SK-N-SH treated with all-trans-retinoic acid at 6 μM for 48 hours (cell line): Measurements from ENCODE around the gene BCAR3.

ENCODE experiments used
- ARNTL ChIP-seq: fragments of 450-650 bp; formaldehyde crosslinking; IDR thresholded peaks from 2 replicates; pipeline ENCODE4 v1.5.0; 2020; ENCODE audit warnings: low read depth, mild to moderate bottlenecking, moderate library complexity, borderline replicate concordance
- BACH2 ChIP-seq: fragments of 250-450 bp; sonication (Bioruptor Pico); IDR thresholded peaks from 2 replicates; pipeline ENCODE4 v1.9.0; 2021; ENCODE audit warnings: mild to moderate bottlenecking, borderline replicate concordance
- CSDC2 ChIP-seq: fragments of 250-450 bp; sonication (Bioruptor Pico); IDR thresholded peaks from 2 replicates; pipeline ENCODE4 v1.5.0; 2020; ENCODE audit warnings: mild to moderate bottlenecking, moderate library complexity
- ISL1 ChIP-seq: fragments of 250-450 bp; sonication (Bioruptor Pico); IDR thresholded peaks from 2 replicates; pipeline ENCODE4 v2.1.2; 2022; ENCODE audit warnings: mild to moderate bottlenecking, moderate library complexity
- PATZ1 ChIP-seq: fragments of 250-450 bp; sonication (Bioruptor Pico); IDR thresholded peaks from 2 replicates; pipeline ENCODE4 v1.8.0; 2020; ENCODE audit warnings: mild to moderate bottlenecking, moderate library complexity, borderline replicate concordance
- PPARA ChIP-seq: fragments of 250-450 bp; sonication (Bioruptor Pico); IDR thresholded peaks from 2 replicates; pipeline ENCODE4 v1.5.0; 2020; ENCODE audit warnings: mild to moderate bottlenecking, borderline replicate concordance
- RARB ChIP-seq: fragments of 250-450 bp; sonication (Bioruptor Pico); IDR thresholded peaks from 2 replicates; pipeline ENCODE4 v1.8.0; 2021; ENCODE audit warnings: mild to moderate bottlenecking, moderate library complexity
- TOX ChIP-seq: fragments of 250-450 bp; sonication (Bioruptor Pico); IDR thresholded peaks from 2 replicates; pipeline ENCODE4 v1.8.0; 2021; ENCODE audit warnings: mild to moderate bottlenecking, moderate library complexity, borderline replicate concordance
- ZC3H10 ChIP-seq: fragments of 250-450 bp; sonication (Bioruptor Pico); IDR thresholded peaks from 2 replicates; pipeline ENCODE4 v1.5.1; 2021; ENCODE audit warnings: mild to moderate bottlenecking, moderate library complexity
- ZFP30 ChIP-seq: fragments of 450-650 bp; formaldehyde crosslinking; IDR thresholded peaks from 2 replicates; pipeline ENCODE4 v1.5.0; 2022; ENCODE audit warnings: mild to moderate bottlenecking, moderate library complexity
- ZNF8 ChIP-seq: fragments of 450-650 bp; formaldehyde crosslinking; IDR thresholded peaks from 2 replicates; pipeline ENCODE4 v1.5.0; 2020; ENCODE audit warnings: mild to moderate bottlenecking, moderate library complexity
- TF ChIP-seq, protein P1 (sequence below): fragments of 250-450 bp; sonication (Bioruptor Pico); IDR thresholded peaks from 2 replicates; pipeline ENCODE4 v1.5.1; 2020; ENCODE audit warnings: low read depth, mild to moderate bottlenecking, moderate library complexity

- TF ChIP-seq PPARA (CRISPR knock-in tag) (no peak), PATZ1 (CRISPR knock-in tag) (no peak), RARB (CRISPR knock-in tag) (no peak), BACH2 (no peak), ARNTL (CRISPR knock-in tag) (no peak), ISL1 (CRISPR knock-in tag) (no peak), TOX (no peak), ZFP30 (no peak), CSDC2 (CRISPR knock-in tag) (no peak), ZNF8 (no peak), ZC3H10 (no peak)
- TF ChIP-seq, protein P1, sequence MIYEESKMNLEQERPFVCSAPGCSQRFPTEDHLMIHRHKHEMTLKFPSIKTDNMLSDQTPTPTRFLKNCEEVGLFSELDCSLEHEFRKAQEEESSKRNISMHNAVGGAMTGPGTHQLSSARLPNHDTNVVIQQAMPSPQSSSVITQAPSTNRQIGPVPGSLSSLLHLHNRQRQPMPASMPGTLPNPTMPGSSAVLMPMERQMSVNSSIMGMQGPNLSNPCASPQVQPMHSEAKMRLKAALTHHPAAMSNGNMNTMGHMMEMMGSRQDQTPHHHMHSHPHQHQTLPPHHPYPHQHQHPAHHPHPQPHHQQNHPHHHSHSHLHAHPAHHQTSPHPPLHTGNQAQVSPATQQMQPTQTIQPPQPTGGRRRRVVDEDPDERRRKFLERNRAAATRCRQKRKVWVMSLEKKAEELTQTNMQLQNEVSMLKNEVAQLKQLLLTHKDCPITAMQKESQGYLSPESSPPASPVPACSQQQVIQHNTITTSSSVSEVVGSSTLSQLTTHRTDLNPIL (CRISPR knock-in tag), result no peak
These were observed 82.2 kb downstream of the BCAR3 start for GRCh38 chr1:93599479-93599878.
